Neural progenitor cell (in vitro differentiated cells): ENCODE measurements around the gene RASD1.

ENCODE experiments used
- CTCF ChIP-seq: fragments of 200-600 bp; sonication (generic); IDR thresholded peaks from 2 replicates; pipeline ENCODE4 v1.5.1; 2017; ENCODE audit warnings: antibody characterized with exemption, mild to moderate bottlenecking
- EZH2 ChIP-seq: fragments of 200-600 bp; sonication (generic); IDR thresholded peaks from 2 replicates; pipeline ENCODE4 v1.6.1; 2017; ENCODE audit warnings: antibody characterized with exemption, mild to moderate bottlenecking, moderate library complexity

GRCh38 chr17:17514993-17515933, 19.1 kb upstream of the RASD1 start:
- TF ChIP-seq CTCF = no peak
- TF ChIP-seq EZH2 = no peak
